Measurements from ENCODE around the gene EPHA6.
A peak's percentile ranks its signal among the peaks of the same experiment; 100 is the strongest.

EPHA6 gene

GRCh38 chr3:96813820-96814650 is at the start of gene EPHA6:
Gene EPHA6, plus strand, starts transcription at chr3:96814594.
- DNase-seq = peak; percentile 72

- DNase-seq = no peak
Observed at GRCh38 chr3:96776818-96777217, 37.6 kb upstream of the EPHA6 start.

GRCh38 chr3:96779810-96780209 is 34.6 kb upstream of the EPHA6 start:
- DNase-seq = no peak

GRCh38 chr3:96796101-96796500 is 18.3 kb upstream of the EPHA6 start:
- no peak for DNase-seq

- no peak for DNase-seq
Observed at GRCh38 chr3:96803870-96804269, 10.5 kb upstream of the EPHA6 start.

- DNase-seq = no peak
Observed at GRCh38 chr3:96806341-96806740, 8.1 kb upstream of the EPHA6 start.

- peak; percentile 83 for DNase-seq
Observed at GRCh38 chr3:96813134-96813819, 1.1 kb upstream of the EPHA6 start.

- DNase-seq = no peak
Observed at GRCh38 chr3:96814651-96815567, 515 bp downstream of the EPHA6 start.

GRCh38 chr3:96831175-96831574 is 16.8 kb downstream of the EPHA6 start:
- peak; percentile 44 for DNase-seq

GRCh38 chr3:96833301-96833700 is 18.9 kb downstream of the EPHA6 start:
- no peak for DNase-seq

GRCh38 chr3:96836153-96836915 is 21.9 kb downstream of the EPHA6 start:
- DNase-seq = no peak

- peak; percentile 58 for DNase-seq
Observed at GRCh38 chr3:96843505-96844203, 29.3 kb downstream of the EPHA6 start.

- DNase-seq = no peak
Observed at GRCh38 chr3:96844204-96844514, 29.8 kb downstream of the EPHA6 start.

- DNase-seq = no peak
Observed at GRCh38 chr3:96852849-96853248, 38.5 kb downstream of the EPHA6 start.

GRCh38 chr3:96860882-96861281 is 46.5 kb downstream of the EPHA6 start:
- DNase-seq = no peak

- peak; percentile 66 for DNase-seq
Observed at GRCh38 chr3:96863129-96863740, 48.8 kb downstream of the EPHA6 start.

- no peak for DNase-seq
Observed at GRCh38 chr3:96865605-96866004, 51.2 kb downstream of the EPHA6 start.

- DNase-seq = no peak
Observed at GRCh38 chr3:96869316-96869715, 54.9 kb downstream of the EPHA6 start.

- no peak for DNase-seq
Observed at GRCh38 chr3:96877510-96877909, 63.1 kb downstream of the EPHA6 start.

GRCh38 chr3:96900031-96900430 is 85.6 kb downstream of the EPHA6 start:
- DNase-seq = no peak

GRCh38 chr3:96900566-96900965 is 86.2 kb downstream of the EPHA6 start:
- peak; percentile 7 for DNase-seq

GRCh38 chr3:96915445-96915844 is 101.1 kb downstream of the EPHA6 start:
- DNase-seq = no peak

Data from NCI-H446 treated with DMSO at 0.1 percent for 48 hours (cell line).